ENCODE results near the gene NTSR2.
"Not testable (repeated sequence)": the region's sequence is repeated elsewhere in the genome, so short reads cannot be mapped to it uniquely, and the experiment has no call there.

NTSR2 gene

GRCh38 chr2:11679486-11680181, 9.6 kb upstream of the NTSR2 start:
- DNase-seq (ENCODE audit: low spot score): no peak

GRCh38 chr2:11679016-11679415, 9.0 kb upstream of the NTSR2 start:
- no peak for DNase-seq (ENCODE audit: low spot score)

- DNase-seq (ENCODE audit: low spot score): no peak
Observed at GRCh38 chr2:11678306-11678960, 8.4 kb upstream of the NTSR2 start.

- no peak for DNase-seq (ENCODE audit: low spot score)
Observed at GRCh38 chr2:11677136-11678055, 7.4 kb upstream of the NTSR2 start.

DNA sequence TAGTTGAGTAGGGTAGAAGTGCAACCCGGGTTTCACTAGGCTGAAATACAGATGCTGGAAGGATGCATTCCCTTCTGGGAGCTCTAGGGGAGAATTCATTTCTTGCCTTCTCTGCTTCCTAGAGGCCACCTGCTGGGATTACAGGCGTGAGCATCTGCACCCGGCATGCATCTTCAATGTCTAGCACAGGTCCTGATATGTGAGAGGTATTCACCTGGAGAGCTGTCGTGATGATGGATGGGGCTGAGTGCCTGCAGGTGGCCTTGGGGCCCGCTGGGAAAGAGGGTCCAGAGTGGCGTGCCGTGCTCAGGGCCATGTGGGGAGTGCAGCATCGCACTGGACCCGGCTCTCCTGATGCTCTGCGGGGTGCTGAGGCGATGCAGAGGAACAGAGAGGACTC, 6.6 kb upstream of the NTSR2 start:
- no peak for DNase-seq (ENCODE audit: low spot score)

- DNase-seq (ENCODE audit: low spot score): no peak
Observed at GRCh38 chr2:11675423-11676112, 5.6 kb upstream of the NTSR2 start.

DNA sequence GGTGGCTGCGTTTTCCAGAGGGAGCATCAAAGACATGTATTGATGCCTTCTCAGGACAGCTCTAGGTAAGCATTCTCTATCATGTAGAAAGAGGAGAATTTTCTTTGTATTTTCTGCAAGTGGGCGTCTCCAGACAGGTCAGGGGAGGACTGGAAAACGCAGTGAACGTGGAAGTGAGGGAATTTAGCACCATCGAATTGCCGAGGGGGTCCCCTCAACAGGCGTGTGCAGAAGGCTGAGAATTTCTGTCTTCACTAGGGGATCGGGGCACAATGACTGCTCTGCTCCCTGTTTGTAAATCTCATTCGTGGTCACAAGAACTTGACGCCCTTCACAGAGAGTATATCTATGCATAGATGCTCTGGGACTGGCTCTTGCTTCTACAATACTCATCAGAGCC, 5.0 kb upstream of the NTSR2 start:
- no peak for DNase-seq (ENCODE audit: low spot score)

- peak; percentile 34 for DNase-seq (ENCODE audit: low spot score)
Observed at GRCh38 chr2:11672407-11672806, 2.4 kb upstream of the NTSR2 start.

DNA sequence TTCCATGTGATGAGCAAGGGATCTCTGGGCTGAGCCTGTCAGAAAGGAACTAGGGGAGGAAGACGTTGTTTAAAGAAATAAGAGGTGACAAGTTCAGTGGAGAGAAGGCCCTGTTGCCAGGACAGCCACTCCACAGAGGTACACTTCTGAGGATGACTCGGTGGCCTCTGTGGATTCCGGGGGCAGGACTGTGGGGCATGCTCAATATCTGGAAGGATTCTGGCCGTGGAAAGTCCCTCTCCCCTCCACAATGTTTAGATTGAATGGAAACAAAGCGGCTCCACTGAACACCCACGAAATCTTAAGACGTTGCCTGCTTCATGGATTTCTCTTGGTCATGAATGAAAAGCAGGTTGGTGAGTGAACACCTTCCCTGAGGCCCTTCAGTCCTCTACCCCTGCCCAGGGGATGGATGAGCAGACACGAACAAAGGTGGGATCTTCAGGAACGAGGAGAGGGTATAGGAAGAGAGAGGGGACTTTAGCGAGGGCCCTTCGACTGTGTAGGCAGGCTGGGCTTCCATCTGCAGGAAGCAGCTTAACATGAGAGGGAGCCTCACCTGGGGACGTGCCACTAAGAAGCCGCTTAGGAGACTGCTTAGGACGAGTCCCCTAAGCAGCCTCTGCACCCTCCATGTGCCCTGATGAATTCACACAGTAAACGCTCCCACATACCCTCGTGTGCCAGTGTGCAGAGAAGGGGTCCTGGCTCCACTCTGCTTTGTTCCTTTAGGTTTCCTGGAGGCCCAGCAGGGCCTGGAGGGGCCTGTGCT, 1.9 kb downstream of the NTSR2 start:
- no peak for DNase-seq (ENCODE audit: low spot score)

DNA sequence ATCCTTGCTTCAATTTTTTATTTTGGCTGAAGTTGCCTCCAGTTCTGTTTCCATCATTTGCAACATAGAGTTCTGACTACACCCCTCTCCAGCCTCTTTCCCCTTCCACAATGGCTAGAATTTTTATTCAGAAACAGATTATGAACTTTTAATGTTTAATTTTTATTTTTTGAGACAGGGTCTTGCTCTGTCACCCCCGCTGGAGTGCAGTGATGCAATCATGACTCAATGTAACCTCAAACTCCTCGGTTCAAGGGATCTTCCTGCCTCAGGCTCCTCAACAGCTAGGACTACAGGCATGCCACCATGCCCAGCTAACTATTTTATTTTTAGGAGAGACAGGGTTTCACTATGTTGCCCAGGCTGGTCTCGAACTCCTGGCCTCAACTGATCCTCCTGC, 2.8 kb downstream of the NTSR2 start:
- DNase-seq (ENCODE audit: low spot score): no peak

DNA sequence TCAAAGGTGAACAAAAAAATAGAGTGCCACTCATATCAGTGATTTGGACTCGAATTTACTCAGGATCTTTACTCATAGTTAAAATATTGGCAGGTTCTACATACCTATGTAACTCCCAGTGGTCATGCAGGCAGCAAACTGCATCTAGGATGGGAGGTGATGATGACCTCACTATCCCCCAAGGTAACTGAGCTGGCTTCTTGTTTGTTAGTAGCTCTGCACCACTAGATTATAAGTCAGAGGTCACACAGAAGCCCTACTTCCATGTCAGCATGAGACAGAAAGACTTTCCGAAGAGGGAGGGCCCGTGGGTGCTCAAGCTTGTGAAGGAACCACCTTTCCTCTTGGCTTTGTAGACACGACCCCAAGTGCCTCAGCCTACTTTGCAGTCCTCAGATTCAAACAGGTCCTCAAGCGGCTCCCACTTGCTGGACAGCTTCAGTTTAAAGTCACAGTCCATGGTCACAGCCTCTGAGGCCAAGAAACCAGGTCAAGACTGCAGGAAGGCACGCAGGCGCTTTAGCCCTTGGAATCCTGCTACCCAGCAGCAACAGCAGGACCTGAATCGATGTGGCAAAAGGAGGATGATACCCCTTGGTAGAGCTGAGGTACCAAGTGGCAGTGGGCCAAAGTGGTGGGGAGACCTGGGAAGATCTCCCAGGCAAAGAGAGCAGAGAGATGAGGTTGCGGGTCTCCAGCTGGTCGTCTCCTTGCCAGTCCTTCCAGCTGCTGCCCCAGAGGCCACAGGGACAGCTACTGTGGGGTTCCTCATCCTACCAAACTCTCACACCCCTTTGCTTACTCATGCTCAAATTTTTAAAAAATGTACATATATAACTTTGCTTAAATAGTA, 4.3 kb downstream of the NTSR2 start:
- no peak for DNase-seq (ENCODE audit: low spot score)

DNA sequence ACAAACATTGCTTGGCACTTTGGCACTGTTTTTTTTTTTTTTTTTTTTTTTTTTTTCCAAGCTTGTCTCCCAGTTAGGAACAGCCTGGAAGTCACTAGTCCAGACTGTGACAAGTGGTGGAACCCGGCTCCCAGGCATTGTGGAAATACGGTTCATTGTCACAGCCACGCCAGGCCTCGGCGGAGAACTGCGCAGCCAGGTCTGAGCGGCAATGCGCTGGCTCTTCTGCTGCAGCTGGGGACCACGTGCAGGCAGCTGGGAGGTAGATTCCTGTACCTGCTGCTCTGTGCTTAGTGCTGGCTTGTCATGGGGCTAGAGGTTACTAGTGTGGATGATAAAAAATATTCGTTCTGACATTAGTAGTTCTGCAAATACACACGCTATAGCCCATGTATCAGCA, 5.0 kb downstream of the NTSR2 start:
- DNase-seq (ENCODE audit: low spot score): no peak

- DNase-seq (ENCODE audit: low spot score): no peak
Observed at GRCh38 chr2:11663427-11663826, 6.6 kb downstream of the NTSR2 start.

DNA sequence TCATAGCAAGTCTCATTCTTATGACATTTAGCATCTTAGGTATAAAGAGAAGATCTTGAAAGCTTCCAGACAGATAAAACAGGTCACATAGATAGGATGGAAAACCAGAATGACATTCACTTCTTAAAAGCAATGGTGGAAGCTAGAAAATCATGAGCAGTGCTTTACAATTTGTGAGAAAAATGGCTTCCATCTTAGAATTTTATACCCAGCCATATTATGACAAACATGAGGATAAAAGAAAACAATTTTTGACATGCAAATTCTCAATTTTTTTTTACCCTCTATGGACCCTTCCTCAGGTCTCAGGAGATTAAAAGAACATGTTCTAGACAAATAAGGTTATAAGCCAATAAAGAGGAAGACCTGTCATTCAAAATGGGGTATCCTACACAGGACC, 7.1 kb downstream of the NTSR2 start:
- DNase-seq (ENCODE audit: low spot score): no peak

DNA sequence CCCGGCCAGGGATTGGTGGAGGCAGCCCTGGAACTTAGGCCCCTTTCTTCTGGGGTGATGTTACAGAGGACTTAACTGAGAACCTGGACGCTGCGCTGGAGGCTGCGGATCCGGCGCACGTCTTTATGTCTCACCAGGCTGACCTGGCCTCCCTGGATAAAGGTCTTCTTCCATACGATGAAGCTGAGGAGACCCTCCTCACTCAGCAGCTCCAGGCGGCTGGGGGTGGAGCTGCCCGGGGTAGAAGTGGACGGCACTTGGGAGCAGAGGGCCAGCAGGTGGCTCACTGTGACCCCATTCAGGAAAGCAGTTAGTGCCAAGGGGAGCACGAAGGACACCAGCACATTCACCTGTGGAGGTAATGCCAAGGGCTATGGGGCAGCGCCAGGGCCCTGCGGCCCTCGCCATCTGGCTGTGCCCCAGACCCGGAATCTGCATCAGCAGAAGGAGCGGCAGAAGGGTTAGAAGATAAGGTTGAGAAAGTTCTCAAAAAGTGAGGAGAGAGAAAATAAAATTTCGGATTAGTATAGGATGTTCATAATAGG, 8.0 kb downstream of the NTSR2 start:
- no peak for DNase-seq (ENCODE audit: low spot score)

DNA sequence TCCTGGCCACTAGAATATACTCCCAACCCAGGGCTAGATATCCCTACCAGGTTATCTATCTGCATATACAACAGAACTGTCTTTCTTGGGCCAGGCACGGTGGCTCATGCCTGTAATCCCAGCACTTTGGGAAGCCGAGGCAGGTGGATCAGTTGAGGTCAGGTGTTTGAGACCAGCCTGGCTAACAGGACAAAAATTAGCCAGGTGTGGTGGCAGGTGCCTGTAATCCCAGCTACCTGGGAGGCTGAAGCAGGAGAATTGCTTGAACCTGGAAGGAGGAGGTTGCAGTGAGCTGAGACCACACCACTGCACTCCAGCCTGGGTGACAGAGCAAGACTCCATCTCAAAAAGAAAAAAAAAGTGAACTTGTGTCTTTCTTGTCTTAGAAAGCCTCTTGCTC, 9.6 kb downstream of the NTSR2 start:
- not testable (repeated sequence) for DNase-seq (ENCODE audit: low spot score)

DNA sequence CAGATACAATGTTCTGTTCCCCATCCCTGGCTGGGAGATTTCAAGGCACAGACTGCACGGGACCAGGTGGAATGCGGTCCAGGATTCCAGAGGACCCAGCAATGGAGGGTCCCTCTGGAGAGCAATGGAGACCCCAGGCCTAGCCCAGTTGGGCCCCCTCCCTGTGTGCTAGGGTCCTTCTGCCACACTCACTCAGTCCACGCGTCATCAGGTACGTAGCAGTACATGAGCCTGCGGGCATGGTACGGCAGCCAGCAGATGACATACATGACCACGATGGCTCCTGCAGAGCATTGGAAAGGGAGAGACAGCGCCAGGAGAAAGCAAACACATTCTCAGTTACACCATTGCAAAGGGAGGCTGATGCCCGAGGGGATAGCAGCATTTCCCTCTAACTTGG, 10.1 kb downstream of the NTSR2 start:
- DNase-seq (ENCODE audit: low spot score): no peak

GRCh38 chr2:11659115-11659475, 10.9 kb downstream of the NTSR2 start:
- DNase-seq (ENCODE audit: low spot score): no peak

DNA sequence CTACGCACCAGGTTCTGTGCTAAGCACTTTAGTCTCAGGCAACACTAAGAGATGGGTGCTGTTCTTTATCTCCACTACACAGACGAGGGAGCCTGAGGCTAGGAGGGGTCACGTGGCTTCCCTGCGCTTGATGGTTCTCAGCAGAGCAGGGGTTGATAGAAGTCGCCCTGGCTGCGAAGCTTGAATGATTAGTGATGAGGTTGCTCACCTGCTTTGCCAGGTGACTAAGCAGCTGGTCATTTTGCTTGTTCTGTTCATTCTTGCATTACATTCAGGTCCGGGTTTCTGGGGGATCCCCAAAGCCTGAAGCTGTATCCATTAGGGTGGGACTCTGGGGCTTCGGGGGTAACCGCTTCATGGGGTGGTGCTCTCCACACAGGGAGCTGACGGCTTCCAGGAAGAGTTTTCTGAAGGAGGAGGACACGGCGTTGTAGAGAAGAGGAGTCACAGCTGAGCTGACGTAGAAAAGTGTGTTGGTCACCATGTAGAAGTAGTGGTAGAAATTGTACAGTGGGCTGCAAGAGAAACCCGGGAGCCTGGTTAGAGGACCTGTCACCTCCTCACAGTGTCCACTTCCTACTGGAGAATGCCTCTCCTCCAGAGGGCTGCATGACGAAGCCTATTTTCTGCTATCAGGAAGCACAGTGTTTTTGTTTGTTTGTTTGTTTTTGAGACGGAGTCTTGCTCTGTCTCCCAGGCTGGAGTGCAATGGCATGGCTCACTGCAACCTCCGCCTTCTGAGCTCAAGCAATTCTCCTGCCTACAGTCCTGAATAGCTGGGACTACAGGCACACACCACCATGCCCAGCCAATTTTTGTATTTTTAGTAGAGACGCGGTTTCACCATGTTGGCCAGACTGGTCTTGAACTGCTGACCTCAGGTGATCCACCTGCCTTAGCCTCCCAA, 11.5 kb downstream of the NTSR2 start:
- DNase-seq (ENCODE audit: low spot score): no peak

Measured in NAMALWA (cell line).